GM12875 (cell line): ENCODE data around the gene GNA15.

Source experiments
- H3K4me3 ChIP-seq: one replicate; pipeline ENCODE4 v1.5.1; 2011; ENCODE audit warnings: low read depth, low read length, control low read depth
- CTCF ChIP-seq: IDR thresholded peaks from 2 replicates; pipeline ENCODE4 v1.5.1; 2011; ENCODE audit warnings: low read depth, mild to moderate bottlenecking, control low read depth, inconsistent platforms, low read length, moderate library complexity, borderline replicate concordance; ENCODE audit not compliant: insufficient read depth

The GNA15 gene

GRCh38 chr19:3157096-3157845, 21.4 kb downstream of the GNA15 start:
- no peak for TF ChIP-seq CTCF
- H3K4me3 ChIP-seq = no peak overlapping the region

- no peak for TF ChIP-seq CTCF
- no peak overlapping the region for H3K4me3 ChIP-seq
These were observed 23.7 kb downstream of the GNA15 start for GRCh38 chr19:3159565-3159964.

GRCh38 chr19:3160219-3160618, 24.4 kb downstream of the GNA15 start:
- TF ChIP-seq CTCF = no peak
- H3K4me3 ChIP-seq = no peak overlapping the region

- H3K4me3 ChIP-seq = no peak overlapping the region
- no peak for TF ChIP-seq CTCF
These were observed 25.6 kb downstream of the GNA15 start for GRCh38 chr19:3161453-3161852.

GRCh38 chr19:3162418-3163229, 26.8 kb downstream of the GNA15 start:
- TF ChIP-seq CTCF = no peak

DNA sequence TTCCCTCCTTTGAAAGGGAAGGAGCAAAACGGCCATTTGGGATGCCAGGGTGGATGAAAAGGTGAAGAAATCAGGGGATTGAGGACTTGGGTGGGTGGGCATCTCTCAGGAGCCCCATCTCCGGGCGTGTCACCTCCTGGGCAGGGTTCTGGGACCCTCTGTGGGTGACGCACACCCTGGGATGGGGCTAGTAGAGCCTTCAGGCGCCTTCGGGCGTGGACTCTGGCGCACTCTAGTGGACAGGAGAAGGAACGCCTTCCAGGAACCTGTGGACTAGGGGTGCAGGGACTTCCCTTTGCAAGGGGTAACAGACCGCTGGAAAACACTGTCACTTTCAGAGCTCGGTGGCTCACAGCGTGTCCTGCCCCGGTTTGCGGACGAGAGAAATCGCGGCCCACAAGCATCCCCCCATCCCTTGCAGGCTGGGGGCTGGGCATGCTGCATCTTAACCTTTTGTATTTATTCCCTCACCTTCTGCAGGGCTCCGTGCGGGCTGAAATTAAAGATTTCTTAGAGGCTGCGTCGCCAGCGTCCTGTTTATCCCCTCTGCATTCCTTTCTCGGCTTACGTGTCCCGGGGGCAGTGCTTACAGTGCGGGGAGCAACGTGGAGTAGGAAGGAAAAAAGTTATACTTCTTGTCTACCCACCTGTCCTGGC, 27.5 kb downstream of the GNA15 start:
- peak; percentile 98 for TF ChIP-seq CTCF
- H3K4me3 ChIP-seq = no peak overlapping the region

More at GRCh38 chr19:3162418-3163229, 26.8 kb downstream of the GNA15 start:
- H3K4me3 ChIP-seq = no peak overlapping the region
